A673 (cell line): ENCODE measurements around the gene MRM2. TPM values are rescaled to one million over a fixed set of nuclear protein-coding genes. Genes with fewer than 3 reads are reported as not detected.

Experiments used
- BruUV-seq: library from RNA; stranded (reverse); fragments of 400-500 nt; replicated peaks from 2 replicates; lab custom pipeline; 2021; lab: Mats Ljungman, UMichigan
- CTCF ChIA-PET: fragments of 300-600 bp; sonication (Branson Sonifier 250); formaldehyde crosslinking; loops from one replicate; lab custom pipeline; 2022; ENCODE audit warnings: antibody characterized with exemption; lab: Charles Lee
- POLR2A ChIA-PET: fragments of 300-600 bp; sonication (Branson Sonifier 250); formaldehyde crosslinking; loops from one replicate; lab custom pipeline; 2022; ENCODE audit warnings: antibody characterized with exemption; ENCODE audit not compliant: low non-redundant PET; lab: Charles Lee
- DNase-seq: peaks from one replicate; pipeline ENCODE4 v3.0.0-alpha.2; 2015; ENCODE audit warnings: low spot score
- H3K27ac ChIP-seq: fragments of 200-600 bp; sonication (generic); 2 replicates; pipeline ENCODE4 v1.5.1; 2016; ENCODE audit warnings: mixed run types, low read depth, mild to moderate bottlenecking, mixed read lengths, antibody characterized with exemption, low read length; ENCODE audit not compliant: poor library complexity, severe bottlenecking
- H3K27me3 ChIP-seq: fragments of 200-600 bp; sonication (generic); replicated peaks from 2 replicates; pipeline ENCODE4 v1.6.1; 2017; ENCODE audit warnings: mixed run types, low read depth, mild to moderate bottlenecking, mixed read lengths, antibody characterized with exemption, low read length; ENCODE audit not compliant: insufficient read depth, poor library complexity
- H3K36me3 ChIP-seq: fragments of 200-600 bp; sonication (generic); 2 replicates; pipeline ENCODE4 v1.6.1; 2016; ENCODE audit warnings: mixed run types, mild to moderate bottlenecking, mixed read lengths, antibody characterized with exemption, low read length; ENCODE audit not compliant: insufficient read depth, poor library complexity, severe bottlenecking
- H3K4me1 ChIP-seq: fragments of 200-600 bp; sonication (generic); 2 replicates; pipeline ENCODE4 v1.6.1; 2017; ENCODE audit warnings: mixed run types, mild to moderate bottlenecking, mixed read lengths, antibody characterized with exemption, low read length; ENCODE audit not compliant: insufficient read depth, poor library complexity, severe bottlenecking
- H3K4me3 ChIP-seq: fragments of 200-600 bp; sonication (generic); 2 replicates; pipeline ENCODE4 v1.5.1; 2016; ENCODE audit warnings: low read depth, mixed run types, mild to moderate bottlenecking, mixed read lengths, low read length; ENCODE audit not compliant: poor library complexity, severe bottlenecking
- H3K9me3 ChIP-seq: fragments of 200-600 bp; sonication (generic); 2 replicates; pipeline ENCODE4 v1.6.1; 2016; ENCODE audit warnings: mixed run types, low read depth, mild to moderate bottlenecking, mixed read lengths, antibody characterized with exemption, low read length; ENCODE audit not compliant: poor library complexity, severe bottlenecking
- EZH2 ChIP-seq: fragments of 200-600 bp; sonication (generic); IDR thresholded peaks from 2 replicates; pipeline ENCODE4 v1.6.1; 2017; ENCODE audit warnings: borderline replicate concordance, low read depth, mild to moderate bottlenecking, mixed read lengths, antibody characterized with exemption, low read length; ENCODE audit not compliant: poor library complexity, severe bottlenecking
- intact Hi-C: fragments of 100-400 bp; cut with micrococcal nuclease; formaldehyde crosslinking; loops from one replicate; pipeline ENCODE4 v1.10.0; 2022; ENCODE audit not compliant: unreplicated experiment
- total RNA-seq: library from RNA; stranded (reverse); gene quantifications from 2 replicates; pipeline ENCODE4 v1.2.3, GENCODE V29; 2021
- TF ChIP-seq, protein P1 (sequence below): fragments of 300-800, 200-600 bp; sonication (generic); conservative IDR thresholded peaks from 2 replicates; pipeline ENCODE4 v1.5.1; 2017; ENCODE audit warnings: low read depth, mild to moderate bottlenecking, antibody characterized with exemption, low read length, moderate library complexity, mixed read lengths

MRM2 gene
- total RNA-seq, 1 experiment from 2014 or later, result 50.4 TPM

GRCh38 chr7:2212906-2213305 is 29.1 kb downstream of the MRM2 start:
- BruUV-seq, result no TSS peak
- intact Hi-C loops, result no loop called here
- H3K36me3 ChIP-seq, result peaks cover 45% of the 10 kb centered on the region
- no peaks in the 10 kb centered on the region for H3K4me1 ChIP-seq
- CTCF ChIA-PET, result no interaction called here
- TF ChIP-seq EZH2, result no peak
- TF ChIP-seq, protein P1, sequence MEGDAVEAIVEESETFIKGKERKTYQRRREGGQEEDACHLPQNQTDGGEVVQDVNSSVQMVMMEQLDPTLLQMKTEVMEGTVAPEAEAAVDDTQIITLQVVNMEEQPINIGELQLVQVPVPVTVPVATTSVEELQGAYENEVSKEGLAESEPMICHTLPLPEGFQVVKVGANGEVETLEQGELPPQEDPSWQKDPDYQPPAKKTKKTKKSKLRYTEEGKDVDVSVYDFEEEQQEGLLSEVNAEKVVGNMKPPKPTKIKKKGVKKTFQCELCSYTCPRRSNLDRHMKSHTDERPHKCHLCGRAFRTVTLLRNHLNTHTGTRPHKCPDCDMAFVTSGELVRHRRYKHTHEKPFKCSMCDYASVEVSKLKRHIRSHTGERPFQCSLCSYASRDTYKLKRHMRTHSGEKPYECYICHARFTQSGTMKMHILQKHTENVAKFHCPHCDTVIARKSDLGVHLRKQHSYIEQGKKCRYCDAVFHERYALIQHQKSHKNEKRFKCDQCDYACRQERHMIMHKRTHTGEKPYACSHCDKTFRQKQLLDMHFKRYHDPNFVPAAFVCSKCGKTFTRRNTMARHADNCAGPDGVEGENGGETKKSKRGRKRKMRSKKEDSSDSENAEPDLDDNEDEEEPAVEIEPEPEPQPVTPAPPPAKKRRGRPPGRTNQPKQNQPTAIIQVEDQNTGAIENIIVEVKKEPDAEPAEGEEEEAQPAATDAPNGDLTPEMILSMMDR, result no peak
- no peak overlapping the region for H3K27ac ChIP-seq
- POLR2A ChIA-PET, result no interaction called here
- no peak overlapping the region for H3K4me3 ChIP-seq
- H3K9me3 ChIP-seq, result no peaks in the 10 kb centered on the region
- H3K27me3 ChIP-seq, result no peaks in the 10 kb centered on the region
- no peak for DNase-seq

- BruUV-seq, result no TSS peak
- no peak for DNase-seq
- Histone ChIP-seq H3K36me3 (peaks cover 42% of the 10 kb centered on the region), H3K27me3 (no peaks in the 10 kb centered on the region), H3K4me1 (no peaks in the 10 kb centered on the region), H3K27ac (no peak overlapping the region), H3K9me3 (no peaks in the 10 kb centered on the region), H3K4me3 (no peak overlapping the region)
- CTCF ChIA-PET, result no interaction called here
- no peak for TF ChIP-seq EZH2
- TF ChIP-seq, protein P1, result no peak
- intact Hi-C loops, result no loop called here
- POLR2A ChIA-PET, result no interaction called here
These were observed 30.1 kb downstream of the MRM2 start for GRCh38 chr7:2211926-2212325.

GRCh38 chr7:2211259-2211880 is 30.6 kb downstream of the MRM2 start:
- Histone ChIP-seq H3K27ac (no peak overlapping the region), H3K9me3 (no peaks in the 10 kb centered on the region), H3K27me3 (no peaks in the 10 kb centered on the region), H3K36me3 (peaks cover 37% of the 10 kb centered on the region), H3K4me1 (no peaks in the 10 kb centered on the region), H3K4me3 (no peak overlapping the region)
- POLR2A ChIA-PET, result no interaction called here
- DNase-seq, result no peak
- intact Hi-C loops, result no loop called here
- CTCF ChIA-PET, result no interaction called here
- no peak for TF ChIP-seq EZH2
- TF ChIP-seq, protein P1, result no peak
- no TSS peak for BruUV-seq
